Measurements from ENCODE around the gene CLEC1A.

Gene CLEC1A

DNA sequence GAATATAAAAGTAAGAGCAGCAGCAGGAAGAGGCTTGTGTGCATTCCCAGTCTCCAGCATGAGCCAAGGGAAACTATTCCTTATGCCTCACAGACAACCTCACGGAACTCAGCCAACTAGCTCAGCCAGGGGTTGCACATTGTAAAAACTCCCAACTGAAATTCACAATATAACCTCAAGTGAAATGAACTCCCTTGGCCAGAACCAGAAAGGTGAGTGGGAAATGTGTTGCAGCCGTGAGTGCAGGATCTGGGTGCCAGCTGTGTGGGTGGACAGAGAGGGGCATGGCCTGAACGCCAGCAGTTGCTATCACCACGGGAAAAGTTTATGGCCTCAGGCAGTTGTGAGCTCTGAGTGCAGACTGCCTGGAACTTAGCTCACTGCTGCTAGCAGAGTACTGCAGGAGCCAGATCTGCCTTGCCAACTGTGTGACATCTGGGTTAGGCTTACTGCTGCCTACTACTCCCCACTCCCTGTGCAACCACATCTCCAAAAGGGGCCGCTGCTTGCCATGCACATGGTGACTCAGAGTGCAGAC lies 2.3 kb upstream of the CLEC1A start:
- DNase-seq = no peak

DNA sequence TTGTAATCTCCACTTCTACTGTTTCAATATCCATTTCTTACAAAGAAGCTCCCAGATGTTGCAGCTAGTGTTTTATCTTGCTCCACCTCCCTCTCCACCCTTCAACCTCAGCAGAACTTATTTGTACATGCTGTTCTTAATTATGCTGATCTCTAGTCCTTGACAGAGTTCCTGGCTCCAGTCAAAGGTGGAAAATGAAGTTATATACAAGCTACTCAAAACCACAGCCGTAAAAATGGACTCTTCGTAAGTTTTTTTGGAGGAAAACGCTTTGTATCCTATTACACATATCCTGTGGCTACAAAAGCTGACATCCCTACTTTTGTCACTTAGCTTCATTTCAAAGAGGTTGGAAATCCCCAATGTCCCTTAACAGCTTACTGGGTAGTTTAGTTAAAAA lies 1.3 kb downstream of the CLEC1A start:
- no peak for DNase-seq

GRCh38 chr12:10095971-10096370 lies 2.8 kb downstream of the CLEC1A start:
- no peak for DNase-seq

DNA sequence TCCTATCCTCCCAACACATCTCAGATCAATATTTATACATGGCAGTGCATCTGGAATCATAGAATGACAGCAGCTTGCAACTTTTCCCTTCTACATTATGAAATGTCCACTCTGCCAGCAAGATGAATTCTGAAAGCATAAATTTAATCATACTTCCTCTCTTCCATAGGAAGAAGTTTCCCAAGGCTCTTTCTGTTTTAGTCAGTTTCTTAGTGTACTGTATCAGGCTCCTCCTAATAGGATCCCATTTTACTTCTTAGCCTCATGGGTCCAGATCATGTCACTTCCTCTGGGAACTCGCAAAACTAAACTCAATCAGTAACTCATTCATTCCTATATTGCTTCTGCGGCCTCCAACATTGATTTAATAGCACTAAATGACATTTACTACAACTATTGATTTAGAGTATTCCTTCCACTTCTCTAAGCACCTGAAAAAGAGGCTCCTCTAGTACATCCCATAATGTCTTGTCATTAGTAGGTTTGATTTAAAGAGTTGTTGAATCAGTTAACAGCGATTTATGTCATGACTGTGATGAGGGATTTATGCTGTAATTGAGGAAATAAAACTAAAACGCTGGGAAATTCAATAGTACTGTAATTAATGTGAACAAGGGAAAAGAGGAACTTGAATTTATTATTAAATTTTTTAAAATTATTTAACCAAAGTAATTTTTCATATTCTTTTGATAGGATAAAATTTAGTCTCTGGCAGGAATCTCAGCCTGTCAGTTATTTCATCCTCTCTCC lies 4.0 kb downstream of the CLEC1A start:
- no peak for DNase-seq

GRCh38 chr12:10088955-10089900 lies 9.6 kb downstream of the CLEC1A start:
- no peak for DNase-seq

- no peak for DNase-seq
These were observed 10.8 kb downstream of the CLEC1A start for GRCh38 chr12:10088031-10088430.

DNA sequence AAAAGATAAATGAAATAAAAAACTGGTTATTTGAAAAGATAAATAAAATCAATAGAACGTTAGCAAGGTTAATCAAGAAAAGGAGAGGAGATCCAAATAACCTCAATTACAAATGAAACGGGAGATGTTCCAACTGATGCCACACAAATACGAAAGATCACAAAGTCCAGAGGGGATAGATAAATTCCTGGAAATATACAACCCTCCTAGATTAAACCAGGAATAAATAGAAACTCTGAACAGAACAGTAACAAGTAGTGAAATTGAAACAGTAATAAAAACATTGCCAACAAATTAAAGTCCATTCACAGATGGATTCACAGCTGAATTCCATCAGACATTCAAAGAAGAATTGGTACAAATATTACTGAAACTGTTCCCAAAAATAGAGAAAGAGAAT lies 12.4 kb downstream of the CLEC1A start:
- DNase-seq = no peak

DNA sequence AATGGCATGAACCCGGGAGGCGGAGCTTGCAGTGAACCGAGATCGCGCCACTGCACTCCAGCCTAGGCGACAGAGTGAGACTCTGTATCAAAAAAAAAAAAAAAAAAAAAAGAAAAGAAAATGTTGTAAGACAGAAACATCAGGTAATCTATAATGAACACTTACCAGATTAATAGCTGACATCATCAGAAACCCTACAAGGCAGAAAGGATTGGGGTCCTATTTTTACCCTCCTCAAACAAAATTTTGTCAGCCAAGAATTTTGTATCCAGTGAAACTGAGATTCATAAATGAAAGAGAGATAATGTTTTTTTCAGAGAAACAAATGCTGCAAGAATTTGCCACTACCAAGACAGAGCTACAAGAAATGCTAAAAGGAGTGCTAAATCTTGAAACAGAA lies 14.1 kb downstream of the CLEC1A start:
- no peak for DNase-seq

- DNase-seq = no peak
These were observed 16.5 kb downstream of the CLEC1A start for GRCh38 chr12:10082117-10082874.

DNA sequence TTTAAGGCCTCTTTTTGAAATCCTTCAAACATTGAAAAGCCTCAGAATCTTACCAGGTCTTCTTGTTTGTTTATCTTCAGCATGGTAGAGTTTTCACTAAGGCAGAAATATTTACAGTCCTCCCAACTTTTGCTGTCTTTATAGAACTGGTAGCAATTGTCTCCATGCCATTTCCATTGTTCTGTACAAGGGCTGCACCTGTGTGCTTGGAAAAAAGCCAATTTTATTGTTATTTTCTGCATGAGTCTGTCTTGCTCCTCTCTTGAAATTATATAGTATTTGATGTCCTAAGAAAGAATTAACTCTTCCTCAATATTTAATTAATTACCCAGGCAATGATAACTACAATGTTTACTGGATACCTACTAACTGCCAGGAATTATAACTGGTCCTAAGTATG lies 23.3 kb downstream of the CLEC1A start:
- DNase-seq = no peak

DNA sequence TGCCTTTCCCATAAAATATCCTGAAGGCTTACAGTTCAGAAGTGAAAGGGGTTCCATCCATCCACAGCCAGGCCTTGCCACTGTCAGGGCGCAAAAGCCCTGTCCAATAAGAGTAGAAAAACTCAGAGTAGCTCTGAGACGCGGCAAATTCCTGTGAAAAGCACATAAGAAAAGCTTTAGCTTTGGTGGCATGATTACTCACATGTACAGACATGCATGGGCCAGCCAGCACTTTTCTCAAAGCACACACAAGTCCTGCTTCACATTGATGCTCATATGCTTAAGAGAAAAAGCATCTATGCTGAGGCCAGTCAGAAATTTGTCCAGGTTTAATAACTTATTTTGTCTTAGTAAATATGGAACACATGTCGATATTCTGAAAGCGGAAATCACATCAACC lies 25.5 kb downstream of the CLEC1A start:
- DNase-seq = no peak

GRCh38 chr12:10072131-10072530 lies 26.7 kb downstream of the CLEC1A start:
- DNase-seq = no peak

GRCh38 chr12:10070380-10070779 lies 28.4 kb downstream of the CLEC1A start:
- no peak for DNase-seq

DNA sequence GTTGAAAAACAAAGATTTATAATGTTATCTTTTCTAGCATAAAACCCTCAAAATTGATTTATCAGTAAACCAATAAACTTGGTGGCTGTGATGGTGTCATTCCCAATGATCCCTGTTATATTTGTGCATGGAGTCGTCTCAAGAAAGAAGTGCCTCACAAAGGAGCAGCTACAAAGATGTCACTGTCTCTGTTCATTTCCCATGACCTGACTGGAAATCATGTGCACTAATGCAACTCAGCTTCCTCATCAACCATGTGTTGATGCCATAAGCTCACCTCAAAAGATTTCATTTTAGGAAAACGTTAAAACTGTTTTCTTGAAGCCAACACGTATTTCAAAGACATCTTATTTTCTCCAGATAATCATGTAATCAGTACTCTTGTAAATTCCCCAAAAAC lies 28.8 kb downstream of the CLEC1A start:
- DNase-seq = no peak

DNA sequence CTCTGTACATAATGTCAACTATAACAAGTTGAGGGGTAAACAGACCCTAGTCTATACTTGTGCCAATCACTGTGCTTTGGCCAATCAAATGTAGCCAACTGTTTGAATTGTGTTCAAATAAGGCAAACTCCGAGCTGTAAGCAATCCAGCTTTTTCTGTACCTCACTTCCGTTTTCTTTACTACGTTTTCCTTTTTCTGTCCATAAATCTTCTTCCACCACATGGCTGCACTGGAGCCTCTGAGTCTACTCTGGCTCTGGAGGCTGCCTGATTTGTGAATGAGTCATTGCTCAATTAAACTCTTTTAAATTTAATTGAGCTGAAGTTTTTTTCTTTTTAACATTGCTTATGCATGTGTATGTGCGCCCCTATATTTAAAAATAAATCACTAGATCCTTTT lies 29.7 kb downstream of the CLEC1A start:
- DNase-seq = no peak

DNA sequence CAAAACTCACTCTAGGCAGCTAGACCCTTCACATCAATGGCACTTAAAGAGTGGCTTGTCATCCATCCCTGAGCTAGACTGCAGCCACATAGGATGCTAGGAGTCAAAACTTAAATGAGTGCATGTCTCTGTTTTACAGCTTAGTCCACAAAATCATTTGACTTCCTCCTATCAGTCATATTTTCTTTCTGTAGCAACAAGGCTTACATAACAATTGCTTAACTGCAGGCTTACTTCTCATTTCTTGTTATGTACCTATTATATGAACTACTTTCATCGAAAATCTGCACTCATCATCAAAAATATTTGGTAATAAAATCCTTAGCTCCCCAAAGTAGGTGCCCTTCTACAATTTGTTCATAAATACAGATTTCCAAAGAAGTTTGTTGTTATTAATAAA lies 30.1 kb downstream of the CLEC1A start:
- no peak for DNase-seq

DNA sequence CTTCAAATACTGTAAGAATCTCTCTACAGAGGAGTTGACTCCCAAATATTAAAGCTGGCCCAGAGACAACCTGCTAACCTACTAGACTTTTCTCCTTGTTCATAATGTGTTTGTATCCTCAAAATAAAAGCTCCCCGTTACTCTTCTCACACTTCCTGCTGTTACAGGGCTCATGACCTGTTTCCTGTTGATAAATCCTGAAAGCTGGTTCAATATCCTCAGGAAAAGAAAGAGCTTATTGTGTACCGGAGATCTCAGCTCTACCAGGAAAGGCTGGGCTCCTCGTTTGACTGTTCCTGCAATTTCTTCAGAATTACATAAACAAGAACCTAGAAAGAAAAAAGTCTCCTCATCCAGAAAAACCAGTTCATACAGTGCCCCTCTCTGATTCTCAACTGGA lies 30.8 kb downstream of the CLEC1A start:
- no peak for DNase-seq

- no peak for DNase-seq
These were observed 31.5 kb downstream of the CLEC1A start for GRCh38 chr12:10067264-10067663.

DNA sequence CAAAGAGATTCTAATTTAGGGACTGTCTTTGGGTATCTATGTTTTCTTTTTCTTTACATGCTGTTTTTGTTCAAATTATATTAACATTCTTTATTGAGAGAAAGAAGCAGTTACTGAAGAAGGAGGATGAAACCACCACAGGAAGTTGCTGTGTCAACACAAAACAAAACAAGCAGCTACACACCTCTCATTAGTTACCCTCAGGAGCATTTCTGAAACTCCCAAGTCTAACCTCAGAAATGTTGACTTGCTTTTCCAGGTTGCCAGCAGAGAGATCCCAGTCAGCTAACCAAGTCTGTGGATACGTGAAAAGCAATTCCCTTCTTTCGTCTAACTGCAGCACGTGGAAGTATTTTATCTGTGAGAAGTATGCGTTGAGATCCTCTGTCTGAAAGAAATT lies 33.5 kb downstream of the CLEC1A start:
- no peak for DNase-seq

- DNase-seq = no peak
These were observed 40.4 kb downstream of the CLEC1A start for GRCh38 chr12:10058387-10058786.

DNA sequence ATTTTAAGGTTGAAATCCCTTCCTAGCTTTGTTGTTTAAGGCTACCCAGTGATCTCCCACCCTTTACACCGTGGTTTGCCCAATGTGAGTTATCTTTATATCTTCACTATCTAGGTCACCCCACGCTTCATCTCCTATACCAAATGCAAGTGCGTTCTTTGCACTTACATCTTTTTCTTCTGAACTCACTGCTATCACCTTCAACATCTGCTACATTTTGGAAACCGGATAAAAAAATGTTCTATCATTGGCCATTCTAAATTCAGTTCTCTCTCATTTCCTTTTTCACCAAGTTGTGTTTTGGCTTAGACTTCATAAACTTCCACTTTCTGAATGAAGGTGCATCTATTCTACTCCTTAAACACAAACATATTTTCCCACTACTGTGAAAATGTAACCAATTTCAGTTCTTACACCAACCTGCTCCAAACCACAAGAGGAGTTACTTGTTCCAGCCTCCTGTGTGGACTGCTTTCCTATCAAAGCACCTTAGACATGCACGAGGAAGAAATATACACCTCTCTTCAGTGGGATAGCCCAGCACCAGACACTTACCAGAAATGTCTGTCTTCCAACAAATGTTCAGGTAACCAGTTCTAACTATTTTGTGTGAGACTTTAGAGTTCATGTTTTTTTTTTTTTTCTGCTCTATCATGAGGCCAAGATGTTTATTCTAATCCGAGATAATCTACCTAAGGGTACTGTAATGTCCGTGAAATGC lies 46.4 kb downstream of the CLEC1A start:
- DNase-seq = no peak

DNA sequence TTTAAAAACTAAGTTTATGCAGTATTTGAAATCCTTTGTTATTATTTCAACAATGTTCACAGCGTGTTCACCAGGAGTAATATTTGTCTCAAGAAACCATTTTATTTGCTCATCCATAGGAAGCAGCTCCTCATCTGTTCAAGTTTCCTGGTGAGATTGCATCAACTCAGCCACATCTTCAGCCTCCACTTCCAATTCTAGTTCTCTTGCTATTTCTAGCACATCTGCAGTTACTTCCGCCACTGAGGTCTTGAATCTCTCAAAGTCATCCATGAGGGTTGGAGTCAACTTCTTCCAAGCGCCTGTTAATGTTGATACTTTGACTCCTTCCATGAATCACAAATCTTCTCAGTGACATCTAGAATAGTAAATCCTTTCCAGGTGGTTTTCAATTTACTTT lies 50.3 kb downstream of the CLEC1A start:
- DNase-seq = no peak

GRCh38 chr12:10042167-10042566 lies 56.6 kb downstream of the CLEC1A start:
- no peak for DNase-seq

All from kidney glomerular epithelial cell (primary cell).